ENCODE measurements around the gene RNU4-1. TPM values are rescaled to one million over a fixed set of nuclear protein-coding genes. Genes with fewer than 3 reads are reported as not detected.

The RNU4-1 gene
- total and polyA plus RNA-seq, 4 donors = under 0.01 to 26.0 (median under 0.01) TPM; not detected in 1

- H3K36me3 ChIP-seq (ENCODE audit: control insufficient read depth in 4 of 4, insufficient read depth in 3 of 4, low read depth in 1 of 4, low read length in 3 of 4) = no peaks in the 10 kb centered on the region
- no peaks in the 10 kb centered on the region for H3K9me3 ChIP-seq (ENCODE audit: control insufficient read depth in 4 of 4, low read length in 3 of 4)
- H3K27ac ChIP-seq (ENCODE audit: low read depth in 1 of 2, low read length in 2 of 2) = peak overlapping the region; percentile 96 to 99
- no peak for TF ChIP-seq RAD21 (IDR thresholded peaks at IDR 0.05)
- no peak for TF ChIP-seq JUND (IDR thresholded peaks at IDR 0.05)
- no peak for TF ChIP-seq YY1 (IDR thresholded peaks at IDR 0.05)
- no peak for TF ChIP-seq CTCF (IDR thresholded peaks at IDR 0.05; ENCODE audit: low read depth, low read length, missing input control)
- no peak for TF ChIP-seq MAX (IDR thresholded peaks at IDR 0.05)
- no peak for TF ChIP-seq RXRA (IDR thresholded peaks at IDR 0.05)
- TF ChIP-seq NR2F2 (IDR thresholded peaks at IDR 0.05) = no peak
- no peak for TF ChIP-seq REST (IDR thresholded peaks at IDR 0.05)
- TF ChIP-seq FOXA1 (IDR thresholded peaks at IDR 0.05) = no peak
- no peak for TF ChIP-seq HNF4A (conservative IDR thresholded peaks at IDR 0.05)
- no peak for TF ChIP-seq SP1 (IDR thresholded peaks at IDR 0.05)
- no peak for TF ChIP-seq EGR1 (IDR thresholded peaks at IDR 0.05; ENCODE audit: low read depth in 2 of 2)
- TF ChIP-seq HNF4G (IDR thresholded peaks at IDR 0.05) = no peak
- TF ChIP-seq TAF1 (conservative IDR thresholded peaks at IDR 0.05) = no peak
- no peak for TF ChIP-seq GABPA (IDR thresholded peaks at IDR 0.05 in 1 of 2, conservative IDR thresholded peaks at IDR 0.05 in 1 of 2)
- no peak for TF ChIP-seq ZBTB33 (IDR thresholded peaks at IDR 0.05)
- TF ChIP-seq ATF3 (IDR thresholded peaks at IDR 0.05) = no peak
- TF ChIP-seq FOXA2 (IDR thresholded peaks at IDR 0.05) = no peak
- no peaks in the 10 kb centered on the region for H3K27me3 ChIP-seq (ENCODE audit: control insufficient read depth in 4 of 4, insufficient read depth in 4 of 4, low read length in 3 of 4)
- peaks cover 0 to 13% (median 5%) of the 10 kb centered on the region in 4 donors for H3K4me1 ChIP-seq (ENCODE audit: control insufficient read depth in 4 of 4, insufficient read depth in 4 of 4, low read length in 3 of 4)
- H3K9ac ChIP-seq (ENCODE audit: low read depth in 1 of 2, low read length in 2 of 2) = peak overlapping the region; percentile 77 to 99
- WGBS = under 1% methylated on average over 17 of the region's 17 CpGs
- peak overlapping the region; percentile 38 to 70 (median 44) for H3K4me3 ChIP-seq (ENCODE audit: low read depth in 1 of 3, low read length in 3 of 3)
- DNase-seq (ENCODE audit: low spot score) = no peak
Observed at GRCh38 chr12:120292411-120292660, 701 bp downstream of the RNU4-1 start.
